Lung (tissue), 12 donors: Measurements from ENCODE around the gene GPR108. TPM values are rescaled to one million over a fixed set of nuclear protein-coding genes. Genes with fewer than 3 reads are reported as not detected.
A peak's percentile ranks its signal among the peaks of the same experiment; 100 is the strongest.

Source experiments
- ATAC-seq: fragments of 200-7000 bp; cut with Tn5 transposase; one replicate; pipeline ENCODE4 v1.9.1; 2020; ENCODE audit warnings: moderate number of reproducible peaks; ENCODE audit not compliant: insufficient read depth, low FRiP score
- DNase-seq, 3 donors: peaks; one replicate each; pipeline ENCODE4 v3.0.0-alpha.2; 2013 to 2017
- H3K27ac ChIP-seq, 2 donors: one replicate each; pipeline ENCODE4 v1.5.1; 2013; ENCODE audit warnings: mild to moderate bottlenecking in 2 of 2, moderate library complexity in 2 of 2, control low read depth in 1 of 2, inconsistent platforms in 1 of 2, low read depth in 1 of 2, low read length in 1 of 2
- H3K27me3 ChIP-seq, 3 donors: one replicate each; pipeline ENCODE4 v1.5.1; 2013; ENCODE audit warnings: low read length in 2 of 3; ENCODE audit not compliant: control insufficient read depth in 3 of 3, insufficient read depth in 3 of 3
- H3K36me3 ChIP-seq, 4 donors: one replicate each; pipeline ENCODE4 v1.5.1; 2013; ENCODE audit warnings: low read length in 4 of 4, mild to moderate bottlenecking in 1 of 4, moderate library complexity in 1 of 4; ENCODE audit not compliant: control insufficient read depth in 4 of 4, insufficient read depth in 4 of 4
- H3K4me1 ChIP-seq, 5 donors: one replicate each; pipeline ENCODE4 v1.5.1; 2013; ENCODE audit warnings: low read length in 5 of 5, mild to moderate bottlenecking in 2 of 5, moderate library complexity in 1 of 5; ENCODE audit not compliant: control insufficient read depth in 5 of 5, insufficient read depth in 5 of 5
- H3K4me3 ChIP-seq: one replicate; pipeline ENCODE4 v1.5.1; 2013; ENCODE audit warnings: mild to moderate bottlenecking, control low read depth, moderate library complexity
- H3K9ac ChIP-seq, 2 donors: one replicate each; pipeline ENCODE4 v1.5.1; 2013; ENCODE audit warnings: low read length in 2 of 2, control low read depth in 1 of 2; ENCODE audit not compliant: insufficient read depth in 1 of 2
- H3K9me3 ChIP-seq, 4 donors: one replicate each; pipeline ENCODE4 v1.5.1; 2013; ENCODE audit warnings: low read length in 3 of 4, mild to moderate bottlenecking in 1 of 4, moderate library complexity in 1 of 4; ENCODE audit not compliant: control insufficient read depth in 4 of 4, insufficient read depth in 3 of 4
- WGBS, 2 donors: extraction: QIAGEN DNeasy Blood & Tissue Kit; methylation state at CpG; one replicate each; pipeline ENCODE4 v1.1.7; 2013; 5-methylcytosine and 5-hydroxymethylcytosine counted together
- polyA plus RNA-seq, 2 donors: library from polyadenylated mRNA; stranded (reverse); fragments of 200-250 nt; gene quantifications; one replicate each; pipeline ENCODE4 v1.2.1, GENCODE V29; 2013
- total RNA-seq, 2 donors: library from RNA; depleted of rRNA in 1 of 2; stranded (reverse); fragments of >200 nt in 1 of 2; gene quantifications; one replicate each; pipeline ENCODE4 v1.2.1, GENCODE V29; 2014 to 2021
- TF ChIP-seq, protein P1 (sequence below): IDR thresholded peaks from 2 replicates; pipeline ENCODE4 v1.5.1; 2012; ENCODE audit warnings: mild to moderate bottlenecking; ENCODE audit errors: control extremely low read depth, extremely low read depth
- donor health status: control.
- donor health status: control.
- donor health status: Bipolar disorder and iron deficiency.
- donor health status: healthy.
- donor health status: DM: yes; HTN: yes; CAD: no.

Gene GPR108
- total and polyA plus RNA-seq, 4 donors, result 33.5 to 98.0 (median 93.5) TPM

DNA sequence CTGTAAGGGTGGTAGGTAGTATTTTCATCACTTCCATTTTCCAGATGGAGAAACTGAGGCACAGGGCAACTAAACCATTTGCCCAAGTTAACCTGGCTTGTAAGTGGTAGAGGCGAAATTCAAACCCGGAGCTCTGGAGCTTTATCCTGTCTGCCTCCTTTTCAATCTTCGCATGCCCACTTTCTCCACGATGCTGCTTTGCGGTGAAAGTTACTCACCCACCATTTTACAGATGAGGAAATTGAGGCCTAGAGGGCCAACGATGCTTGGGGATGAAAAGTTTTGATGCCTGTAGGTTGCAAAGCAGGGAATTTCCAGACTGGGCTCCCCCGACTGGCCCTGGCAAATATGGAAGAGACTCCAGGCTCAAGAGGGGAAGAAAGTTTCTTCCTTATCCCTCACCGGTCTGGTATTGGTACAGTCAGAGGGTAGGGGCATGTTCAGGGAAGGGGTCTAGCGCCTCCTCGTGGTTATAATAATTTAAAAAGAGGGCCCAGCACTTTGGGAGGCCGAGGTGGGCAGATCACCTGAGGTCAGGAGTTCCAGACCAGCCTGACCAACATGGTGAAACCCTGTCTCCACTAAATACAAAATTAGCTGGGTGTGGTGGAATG is 31.7 kb upstream of the GPR108 start:
- no peaks in the 10 kb centered on the region for H3K36me3 ChIP-seq
- no peak for DNase-seq
- no peaks in the 10 kb centered on the region for H3K9me3 ChIP-seq
- H3K27me3 ChIP-seq, result peaks cover 0 to 3% (median 0%) of the 10 kb centered on the region in 3 donors
- no peak overlapping the region for H3K4me3 ChIP-seq
- no peak overlapping the region for H3K9ac ChIP-seq
- no peak for ATAC-seq
- H3K4me1 ChIP-seq, result peaks cover 0 to 19% (median 0%) of the 10 kb centered on the region in 5 donors
- 62 to 69% methylated on average over 11 of the region's 11 CpGs for WGBS, 2 donors
- TF ChIP-seq, protein P1, sequence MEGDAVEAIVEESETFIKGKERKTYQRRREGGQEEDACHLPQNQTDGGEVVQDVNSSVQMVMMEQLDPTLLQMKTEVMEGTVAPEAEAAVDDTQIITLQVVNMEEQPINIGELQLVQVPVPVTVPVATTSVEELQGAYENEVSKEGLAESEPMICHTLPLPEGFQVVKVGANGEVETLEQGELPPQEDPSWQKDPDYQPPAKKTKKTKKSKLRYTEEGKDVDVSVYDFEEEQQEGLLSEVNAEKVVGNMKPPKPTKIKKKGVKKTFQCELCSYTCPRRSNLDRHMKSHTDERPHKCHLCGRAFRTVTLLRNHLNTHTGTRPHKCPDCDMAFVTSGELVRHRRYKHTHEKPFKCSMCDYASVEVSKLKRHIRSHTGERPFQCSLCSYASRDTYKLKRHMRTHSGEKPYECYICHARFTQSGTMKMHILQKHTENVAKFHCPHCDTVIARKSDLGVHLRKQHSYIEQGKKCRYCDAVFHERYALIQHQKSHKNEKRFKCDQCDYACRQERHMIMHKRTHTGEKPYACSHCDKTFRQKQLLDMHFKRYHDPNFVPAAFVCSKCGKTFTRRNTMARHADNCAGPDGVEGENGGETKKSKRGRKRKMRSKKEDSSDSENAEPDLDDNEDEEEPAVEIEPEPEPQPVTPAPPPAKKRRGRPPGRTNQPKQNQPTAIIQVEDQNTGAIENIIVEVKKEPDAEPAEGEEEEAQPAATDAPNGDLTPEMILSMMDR, result no peak
- H3K27ac ChIP-seq, result no peak overlapping the region

DNA sequence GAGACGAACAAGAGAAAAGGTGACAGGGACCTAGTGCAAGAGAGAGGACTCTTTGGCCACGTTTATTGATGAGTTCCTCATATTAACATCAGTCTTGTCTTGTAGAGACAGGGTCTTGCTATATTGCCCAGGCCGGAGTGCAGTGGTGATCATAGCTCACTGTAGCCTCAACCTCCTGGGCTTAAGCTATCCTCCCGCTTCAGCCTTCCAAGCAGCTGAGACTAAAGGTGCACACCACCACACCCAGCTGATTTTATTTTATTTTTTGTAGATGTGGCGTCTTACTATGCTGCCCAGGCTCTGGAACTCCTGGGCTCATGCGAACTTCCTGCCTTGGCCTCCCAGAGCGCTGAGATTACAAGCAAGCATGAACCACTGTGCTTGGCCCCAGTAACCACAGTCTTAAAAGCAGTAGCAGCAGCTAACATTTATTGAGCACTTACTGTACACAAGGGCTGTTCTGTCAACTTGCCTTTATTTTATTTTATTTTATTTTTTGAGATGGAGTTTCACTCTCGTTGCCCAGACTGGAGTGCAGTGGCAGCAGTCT is 30.9 kb upstream of the GPR108 start:
- H3K9ac ChIP-seq, result no peak overlapping the region
- H3K27ac ChIP-seq, result no peak overlapping the region
- TF ChIP-seq, protein P1, result no peak
- H3K9me3 ChIP-seq, result no peaks in the 10 kb centered on the region
- H3K4me3 ChIP-seq, result no peak overlapping the region
- H3K36me3 ChIP-seq, result no peaks in the 10 kb centered on the region
- ATAC-seq, result no peak
- H3K27me3 ChIP-seq, result peaks cover 0 to 3% (median 0%) of the 10 kb centered on the region in 3 donors
- no peak for DNase-seq
- WGBS, 2 donors, result 58 to 68% methylated on average over 8 of the region's 8 CpGs
- peaks cover 0 to 17% (median 0%) of the 10 kb centered on the region in 5 donors for H3K4me1 ChIP-seq

DNA sequence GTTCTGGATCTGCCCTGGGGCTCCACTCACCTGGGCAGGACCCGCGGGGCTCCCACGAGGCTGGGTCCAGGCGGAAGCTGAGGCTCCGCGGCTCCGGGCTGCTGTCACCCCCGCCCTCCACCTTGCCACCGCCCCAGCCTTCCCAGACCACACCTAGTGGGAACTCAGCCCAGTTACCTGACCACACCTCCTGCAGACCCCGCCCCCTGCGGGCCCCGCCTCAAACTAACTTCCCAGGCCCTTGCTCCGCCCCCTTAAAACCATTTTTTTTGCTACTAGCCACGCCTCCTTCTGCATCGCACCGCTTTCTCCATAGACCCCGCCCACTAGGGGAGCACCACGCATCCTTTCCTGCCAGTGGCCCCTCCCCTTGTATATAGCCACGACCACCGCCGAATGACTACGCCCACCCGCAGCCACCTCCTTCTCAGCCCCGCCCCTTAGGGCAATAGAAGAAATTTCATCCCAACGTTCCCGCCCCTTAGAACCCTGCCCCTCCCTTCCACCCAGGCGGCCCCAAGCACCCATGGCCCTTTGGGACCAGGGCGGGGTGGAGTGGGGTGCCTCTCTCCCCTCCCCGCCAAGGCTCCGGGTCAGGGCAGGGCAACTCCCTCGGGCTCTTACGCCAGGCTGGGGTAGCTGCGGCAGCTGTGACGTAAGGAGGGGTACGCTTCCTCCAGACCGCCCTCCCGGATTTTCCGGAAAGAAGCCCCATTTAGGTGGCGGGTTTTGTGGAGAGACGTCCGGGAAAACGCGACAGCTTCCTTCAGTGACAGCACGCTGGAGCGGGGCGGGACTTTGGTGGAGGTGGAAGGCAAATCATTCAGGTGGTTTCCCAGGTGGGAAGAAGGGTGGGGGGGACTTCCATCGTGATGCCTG is 30.2 kb upstream of the GPR108 start, which contains the start of gene SH2D3A:
Gene SH2D3A, minus strand, starts transcription at position 79 of the 879 bp plus-strand sequence. CDS start 3,687 bp downstream, outside the sequence.
- Histone ChIP-seq H3K27ac (peak within 1 kb of the TSS in 1 of 2 donors; percentile 87), H3K9ac (peak within 1 kb of the TSS in 1 of 2 donors; percentile 63), H3K36me3 (no peaks in the 10 kb centered on the region), H3K9me3 (no peaks in the 10 kb centered on the region), H3K4me1 (peaks cover 0 to 11% (median 0%) of the 10 kb centered on the region in 5 donors), H3K27me3 (peaks cover 0 to 3% (median 0%) of the 10 kb centered on the region in 3 donors), H3K4me3 (peak within 1 kb of the TSS; percentile 19)
- TF ChIP-seq, protein P1, result no peak
- ATAC-seq (peak; percentile 87), DNase-seq (peak; percentile 75 to 83 (median 82))
- WGBS, 2 donors, result 3% methylated on average over 45 to 47 of the region's 47 CpGs
